Stimulated activated CD4-positive, alpha-beta T cell treated with anti-CD3 and anti-CD28 coated beads, Interleukin-4, amount 100 ng/mL, for 24 hours (primary cell): ENCODE results near the gene GNA14.
"Not testable (repeated sequence)": the region's sequence is repeated elsewhere in the genome, so short reads cannot be mapped to it uniquely, and the experiment has no call there.

Experiments used
- DNase-seq: peaks from one replicate; pipeline ENCODE4 v3.0.0-alpha.2; 2020

GNA14 gene

DNA sequence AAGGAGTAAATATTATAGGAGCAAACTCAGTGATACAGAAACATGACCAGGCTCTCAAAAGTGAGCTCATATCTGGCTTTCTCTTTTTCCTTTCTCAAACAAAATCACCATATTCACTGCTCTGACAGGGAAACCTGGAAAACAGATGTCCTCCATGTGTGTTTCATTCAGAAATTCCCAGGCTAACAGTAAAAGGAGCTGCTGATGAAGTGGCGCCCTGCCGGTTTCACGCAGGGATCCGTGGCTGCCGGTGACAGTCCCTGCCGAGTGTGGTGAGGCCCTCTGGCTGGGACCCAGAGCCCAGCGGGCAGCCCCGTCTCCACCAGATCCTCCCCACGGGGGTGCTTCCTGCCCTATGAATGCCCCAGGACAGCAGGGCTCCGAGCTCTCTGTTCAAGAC, 208.1 kb downstream of the GNA14 start:
- no peak for DNase-seq

DNA sequence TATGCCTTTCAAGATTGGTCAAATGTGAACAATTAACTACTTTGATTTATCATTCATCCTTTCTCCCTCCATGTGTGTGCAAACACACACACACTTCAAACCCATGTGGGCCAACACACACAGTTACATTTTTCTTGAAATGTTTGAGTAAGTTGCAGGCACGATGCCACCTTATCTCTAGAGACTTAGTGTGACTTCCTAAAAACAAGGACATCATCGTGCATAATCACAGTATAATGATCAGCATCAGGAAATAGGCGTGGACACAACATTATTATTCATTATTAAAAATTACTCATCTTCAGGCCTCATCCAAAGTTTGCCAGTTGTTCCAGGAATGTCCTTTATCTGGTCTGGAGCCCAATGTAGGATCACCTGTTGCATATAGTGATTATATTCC, 209.5 kb downstream of the GNA14 start:
- DNase-seq, result no peak

DNA sequence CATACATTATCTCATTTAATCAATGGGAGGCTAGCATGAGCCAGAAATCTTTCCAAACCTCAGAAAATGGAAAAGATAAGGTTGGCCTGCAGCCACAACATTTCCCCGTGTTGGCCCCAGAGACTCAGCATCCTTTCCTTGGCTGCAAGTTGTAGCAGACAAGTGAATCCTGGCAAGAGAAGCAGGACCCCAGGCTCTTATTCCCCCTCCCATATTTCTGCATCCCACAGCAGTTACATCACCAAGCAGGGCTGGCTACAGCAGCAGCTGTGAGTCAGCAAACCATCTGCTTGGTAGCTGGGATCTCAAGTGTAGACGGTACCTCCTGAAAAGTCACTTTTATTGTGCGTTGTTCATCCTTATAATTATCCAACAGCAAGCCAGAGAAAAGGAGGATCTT, 212.4 kb downstream of the GNA14 start:
- no peak for DNase-seq

DNA sequence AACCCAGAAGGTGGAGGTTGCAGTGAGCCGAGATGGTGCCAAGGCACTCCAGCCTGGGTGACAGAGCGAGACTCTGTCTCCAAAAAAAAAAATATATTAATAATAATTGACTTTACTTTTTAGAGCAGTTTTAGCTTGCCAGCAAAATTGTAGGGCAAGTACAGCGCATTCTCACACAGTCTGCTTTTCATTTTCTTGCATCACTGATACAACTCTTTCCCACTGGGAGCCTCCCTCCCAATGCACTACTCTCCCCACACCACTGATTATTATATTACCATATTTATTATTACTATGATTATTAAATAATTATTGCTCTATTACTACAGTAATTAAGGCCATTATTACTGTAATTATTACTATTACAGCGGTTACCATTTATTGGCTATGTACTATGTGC, 212.8 kb downstream of the GNA14 start:
- no peak for DNase-seq

DNA sequence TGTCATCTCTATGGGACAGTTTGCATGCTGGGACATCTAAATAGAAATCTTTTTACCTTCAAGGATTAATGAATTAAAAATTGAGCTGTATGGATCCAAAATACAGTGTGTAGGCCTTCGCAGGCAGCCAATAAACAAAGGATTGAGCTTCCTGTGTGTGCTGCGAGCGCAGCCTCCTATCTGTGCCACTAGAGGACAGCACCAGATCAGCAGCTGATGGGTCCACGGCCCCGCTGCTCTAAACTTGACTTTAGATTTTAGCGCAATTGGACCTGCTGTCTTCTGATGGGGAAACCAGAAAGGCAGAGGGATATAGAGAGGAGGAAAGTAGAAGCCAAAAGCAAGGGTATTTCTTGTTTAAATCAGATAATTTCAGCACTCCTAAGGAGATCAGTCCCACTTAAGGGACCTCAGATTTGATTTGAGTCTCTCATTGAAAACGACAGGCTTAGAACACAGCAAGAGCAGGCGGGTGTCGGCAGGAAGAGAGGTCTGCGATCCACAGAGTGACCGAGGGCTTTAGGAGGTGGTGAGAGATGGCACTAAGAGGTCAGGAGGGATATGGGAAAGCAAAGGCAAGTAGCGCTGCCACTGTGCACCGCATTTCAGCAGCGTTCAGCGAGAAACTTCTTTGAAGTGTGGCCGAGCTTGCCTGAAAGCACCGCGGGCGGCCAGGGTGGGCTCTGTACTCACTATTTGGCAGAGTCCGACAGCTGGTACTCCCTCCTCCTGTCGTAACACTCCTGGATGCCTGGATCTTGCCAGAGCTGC, 214.3 kb downstream of the GNA14 start:
- DNase-seq, result peak; percentile 43

DNA sequence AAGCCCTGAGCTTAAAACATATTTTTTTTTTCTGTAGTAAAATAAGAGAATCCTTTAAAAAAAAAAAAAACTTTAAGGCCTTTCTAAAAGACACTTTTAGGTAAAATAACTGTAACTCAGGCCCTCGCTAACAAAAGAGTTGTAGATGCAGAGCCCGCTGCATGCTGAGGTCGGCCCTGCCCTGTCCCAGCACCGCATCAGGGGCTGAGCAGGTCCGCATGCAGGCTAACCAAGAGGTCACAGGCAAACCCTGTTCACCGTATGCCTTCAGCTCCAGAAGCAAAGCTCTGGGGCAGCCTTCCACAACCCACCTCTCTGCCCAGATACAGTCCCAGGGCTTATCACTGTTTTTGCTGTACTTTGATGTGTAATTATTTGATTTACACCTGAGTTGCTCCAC, 216.1 kb downstream of the GNA14 start:
- DNase-seq, result no peak

DNA sequence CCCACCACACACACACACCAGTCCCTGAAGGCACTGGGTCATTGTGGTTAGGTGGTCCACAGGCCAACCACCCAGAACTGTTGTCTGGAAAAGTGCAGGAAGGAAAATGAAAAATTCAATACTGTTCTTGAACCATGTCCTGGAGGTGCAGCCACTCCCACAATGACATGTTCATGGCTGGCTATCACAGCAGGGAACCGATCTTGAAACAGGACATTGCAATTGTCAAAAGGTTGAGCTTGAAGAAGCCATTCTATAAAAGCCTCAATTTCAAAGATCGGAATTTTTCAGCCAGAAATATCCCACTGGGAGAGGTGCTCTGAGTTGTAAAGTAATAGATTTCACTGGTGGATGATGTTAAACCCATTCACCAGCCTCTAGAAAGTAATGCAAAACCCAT, 218.2 kb downstream of the GNA14 start:
- no peak for DNase-seq

DNA sequence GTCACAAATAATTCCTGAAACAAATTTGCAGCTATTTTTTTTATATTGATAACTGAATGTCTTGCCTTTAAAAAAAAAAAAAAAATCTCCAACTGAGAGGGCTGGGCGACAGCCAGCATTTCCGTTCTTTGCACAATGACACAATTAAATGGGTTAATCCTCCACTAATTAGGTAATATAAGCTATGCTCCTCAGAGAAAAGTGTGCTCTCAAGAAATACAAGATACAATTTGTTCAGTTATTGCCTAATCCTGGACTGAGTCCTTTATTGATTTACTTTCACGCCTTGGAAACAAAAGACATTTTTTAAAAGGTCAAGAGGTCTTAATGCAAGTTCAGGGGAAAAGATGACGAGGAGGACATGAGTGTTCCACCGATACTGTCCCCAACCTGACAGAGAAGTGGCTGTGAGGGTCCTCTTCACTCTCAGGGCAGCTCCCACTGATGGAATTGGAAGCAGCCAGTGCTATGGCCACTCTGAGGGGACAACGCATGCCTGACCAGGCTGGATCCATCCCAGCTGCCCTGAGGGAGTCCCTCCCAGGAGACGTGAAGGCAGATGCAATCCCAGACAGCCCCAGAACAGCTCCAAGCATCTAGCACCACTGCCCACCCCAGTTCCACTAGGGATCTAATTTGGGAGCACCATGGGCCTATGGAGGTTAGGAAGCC, 220.7 kb downstream of the GNA14 start:
- no peak for DNase-seq

DNA sequence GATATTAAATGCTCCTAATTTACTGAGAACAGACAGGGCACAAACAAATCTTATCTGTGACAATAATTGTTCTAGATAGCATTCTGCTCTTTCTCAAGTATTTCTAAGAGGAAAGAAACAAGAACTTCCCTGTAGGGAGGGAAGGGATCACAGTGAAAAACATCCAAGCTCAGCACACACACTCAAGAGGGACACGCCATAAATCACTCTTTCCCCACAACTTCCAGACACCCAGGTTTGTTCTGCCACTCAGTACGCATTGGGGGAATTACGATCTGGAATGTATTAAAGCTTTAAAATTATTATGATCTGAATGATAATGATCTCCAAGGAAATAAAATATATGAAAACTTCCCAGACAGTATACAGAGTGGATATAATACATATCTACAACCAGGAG, 221.4 kb downstream of the GNA14 start:
- no peak for DNase-seq

DNA sequence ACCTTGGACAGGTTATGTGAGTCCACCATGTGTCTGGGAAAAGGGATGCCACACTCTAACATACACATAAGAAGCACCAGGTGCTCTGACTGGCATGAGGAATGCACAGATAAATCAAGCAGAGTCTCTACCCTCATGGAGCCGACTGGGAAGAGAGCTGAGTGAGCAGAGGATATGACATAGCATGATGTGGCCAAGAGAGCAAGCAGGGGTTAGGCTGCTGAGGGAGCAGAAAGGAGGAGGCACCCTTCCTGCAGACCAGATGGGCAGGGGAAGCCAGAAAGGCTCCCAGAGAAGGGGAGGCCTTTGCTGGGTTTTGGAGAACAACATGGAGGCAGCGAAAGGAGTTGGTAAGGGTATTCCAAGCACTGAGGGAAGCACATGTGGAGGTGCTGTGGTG, 223.1 kb downstream of the GNA14 start:
- DNase-seq, result no peak

DNA sequence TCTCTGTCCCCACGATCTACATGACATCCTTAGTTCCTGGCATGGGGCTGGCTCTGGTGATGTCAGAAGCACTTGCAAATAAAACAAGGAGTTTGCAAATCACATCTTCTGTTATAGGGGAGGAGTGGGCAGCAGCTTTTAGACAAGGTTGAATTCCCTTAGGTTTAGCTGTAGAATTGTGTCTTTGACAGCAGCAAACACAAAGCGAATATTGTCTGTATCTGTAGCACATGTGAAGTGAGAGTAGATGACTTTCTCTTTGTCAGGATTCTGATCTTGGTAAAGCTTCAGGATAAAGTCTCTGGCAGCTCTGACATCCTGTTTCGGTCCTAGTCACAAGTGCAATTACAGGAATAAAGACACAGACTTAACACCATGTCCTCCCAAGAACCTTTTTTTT, 224.3 kb downstream of the GNA14 start:
- no peak for DNase-seq

DNA sequence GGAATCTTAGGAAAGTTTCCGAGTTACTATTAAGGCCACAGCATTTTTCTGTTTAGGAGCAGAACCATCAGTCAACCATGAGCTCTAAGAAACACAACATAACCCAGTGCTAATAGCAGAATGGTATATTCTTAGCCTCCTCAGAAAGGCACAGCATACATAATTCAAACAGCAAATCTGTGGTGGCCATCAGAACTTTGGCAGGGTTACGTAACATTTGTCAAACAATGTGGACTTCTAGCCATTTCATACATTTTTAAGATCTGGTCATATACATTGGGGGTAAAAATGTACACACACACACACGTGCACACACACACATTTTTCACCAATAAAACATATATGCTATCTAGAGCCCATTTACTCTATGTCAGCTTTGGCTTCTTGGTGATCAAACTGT, 225.2 kb downstream of the GNA14 start:
- DNase-seq, result no peak

DNA sequence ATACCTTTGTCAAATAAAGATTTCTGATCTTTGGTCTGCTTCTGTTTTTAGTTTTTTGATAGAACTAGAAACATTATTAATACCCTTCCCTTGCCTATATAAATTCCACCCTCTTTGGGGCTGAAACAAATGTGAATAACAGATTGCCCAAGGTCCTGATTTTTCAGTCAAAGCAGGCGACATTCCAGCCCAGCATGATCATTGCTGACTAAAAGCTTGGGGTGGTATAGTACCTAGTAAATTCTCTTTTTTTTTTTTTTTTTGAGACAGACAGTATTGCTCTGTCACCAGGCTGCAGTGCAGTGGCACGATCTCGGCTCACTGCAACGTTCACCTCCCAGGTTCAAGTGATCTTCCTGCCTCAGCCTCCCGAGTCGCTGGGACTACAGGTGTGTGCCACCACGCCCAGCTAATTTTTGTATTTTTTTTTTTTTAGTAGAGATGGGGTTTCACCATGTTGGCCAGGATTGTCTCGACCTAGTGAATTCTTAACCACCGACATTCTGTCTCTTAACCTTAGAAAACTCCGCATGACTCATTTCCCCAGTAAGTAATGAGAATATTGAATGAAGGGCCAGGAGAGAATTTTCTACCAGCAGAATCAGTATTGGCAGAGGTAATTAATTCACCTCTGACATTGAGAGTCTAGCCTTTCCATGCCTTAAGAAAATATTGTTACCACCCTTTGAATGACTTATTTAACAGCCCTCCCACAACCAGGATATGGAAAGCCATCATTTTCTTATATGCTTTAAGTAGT, 226.4 kb downstream of the GNA14 start:
- DNase-seq, result no peak

DNA sequence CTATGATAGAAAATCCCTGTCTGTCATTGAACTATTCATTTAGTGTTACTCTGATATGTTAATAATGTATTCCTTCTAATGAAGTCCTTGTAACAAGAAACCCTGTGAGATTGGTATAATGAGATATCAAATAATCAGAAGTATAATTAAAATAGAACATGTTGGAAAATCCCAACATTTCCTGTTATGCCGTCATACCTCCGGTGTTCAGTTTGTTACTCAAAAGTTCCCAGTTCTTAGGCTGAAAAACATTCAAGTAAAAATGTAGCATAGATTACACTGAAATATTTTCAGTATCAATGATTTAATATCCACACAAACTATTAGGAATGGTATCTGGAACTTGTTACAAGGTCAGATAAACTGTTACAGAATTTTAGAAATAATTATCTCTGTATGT, 227.5 kb downstream of the GNA14 start:
- DNase-seq, result no peak

DNA sequence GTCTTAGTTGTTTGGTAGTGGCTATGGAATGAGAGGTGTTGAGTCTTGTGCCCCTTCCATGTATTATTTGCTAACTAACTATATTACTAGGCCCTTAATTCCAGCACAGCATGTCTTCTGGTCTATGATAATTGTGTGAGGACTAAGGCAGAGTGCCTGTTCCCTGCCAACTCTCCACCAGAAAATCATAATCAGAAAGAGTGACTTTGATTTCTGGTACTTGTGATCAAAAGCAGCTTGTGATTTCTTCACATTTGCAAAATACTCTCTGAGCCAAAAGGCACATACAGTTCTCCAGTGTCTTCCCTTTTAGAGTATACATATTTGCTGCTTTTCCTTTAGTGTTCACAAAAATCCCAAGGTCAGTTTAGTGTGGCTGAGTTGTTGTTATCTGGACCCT, 229.9 kb downstream of the GNA14 start:
- no peak for DNase-seq

DNA sequence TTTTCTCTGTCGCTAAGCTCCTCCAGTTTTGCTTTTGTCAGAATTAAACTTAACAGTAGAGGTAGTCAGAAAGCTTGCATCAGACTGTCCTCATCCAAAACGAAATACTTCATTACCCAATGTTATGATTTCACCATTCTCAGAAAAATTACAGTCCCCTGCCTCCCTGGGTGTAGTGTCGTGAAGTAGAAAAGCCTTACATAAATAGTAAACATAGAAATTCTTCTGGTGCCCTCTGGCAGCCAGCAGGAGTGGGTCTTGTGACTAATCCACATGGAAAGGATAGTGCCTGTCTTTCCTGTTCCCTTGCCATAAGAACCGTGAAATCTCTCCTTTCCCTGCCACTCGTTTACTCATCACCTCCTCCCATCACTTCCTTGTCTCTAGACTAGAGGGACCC, 230.6 kb downstream of the GNA14 start:
- DNase-seq, result no peak

DNA sequence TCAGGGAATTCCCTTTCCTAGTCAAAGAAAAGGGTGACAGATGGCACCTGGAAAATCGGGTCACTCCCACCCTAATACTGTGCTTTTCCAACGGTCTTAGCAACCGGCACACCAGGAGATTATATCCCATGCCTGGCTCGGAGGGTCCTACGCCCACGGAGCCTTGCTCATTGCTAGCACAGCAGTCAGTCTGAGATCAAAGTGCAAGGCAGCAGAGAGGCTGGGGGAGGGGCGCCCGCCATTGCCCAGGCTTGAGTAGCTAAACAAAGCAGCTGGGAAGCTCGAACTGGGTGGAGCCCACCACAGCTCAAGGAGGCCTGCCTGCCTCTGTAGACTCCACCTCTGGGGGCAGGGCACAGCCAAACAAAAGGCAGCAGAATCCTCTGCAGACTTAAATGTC, 239.6 kb downstream of the GNA14 start:
- not testable (repeated sequence) for DNase-seq

DNA sequence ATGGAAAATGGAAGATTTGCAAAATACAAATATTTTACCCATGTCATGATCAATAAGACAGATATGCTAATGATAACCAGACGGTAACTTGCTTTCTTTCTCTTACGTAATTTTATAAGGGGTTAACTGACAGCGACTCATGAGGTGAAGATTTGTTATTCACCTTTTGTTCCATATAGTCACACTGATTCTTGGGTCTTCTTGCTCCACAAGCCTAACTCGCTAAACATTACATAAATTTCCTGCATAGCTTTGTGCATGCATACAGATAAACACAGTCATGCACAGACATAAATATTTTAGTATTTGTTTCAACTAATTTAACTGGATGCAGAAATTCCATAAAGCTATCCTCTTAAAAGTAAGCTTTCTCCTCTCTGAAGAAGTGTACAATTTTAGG, 244.9 kb downstream of the GNA14 start:
- DNase-seq, result no peak

DNA sequence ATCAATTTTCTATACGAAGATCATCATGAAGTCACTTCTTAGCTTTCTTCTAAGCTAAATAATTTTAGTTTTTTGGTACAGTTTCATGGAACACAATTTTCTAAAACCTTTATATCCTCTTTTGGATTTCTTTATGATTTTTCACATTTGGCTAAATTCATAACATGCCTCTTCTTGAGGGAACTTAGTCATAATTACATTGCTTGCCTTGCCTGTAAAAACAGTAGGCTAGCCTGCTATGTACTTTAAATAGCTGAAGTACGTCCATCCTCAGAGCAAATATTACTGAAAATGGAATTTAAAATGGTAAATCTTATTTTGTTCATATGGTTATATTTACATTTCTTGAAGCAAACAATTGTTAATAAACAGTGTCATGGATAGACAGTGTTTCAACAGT, 245.8 kb downstream of the GNA14 start:
- no peak for DNase-seq

DNA sequence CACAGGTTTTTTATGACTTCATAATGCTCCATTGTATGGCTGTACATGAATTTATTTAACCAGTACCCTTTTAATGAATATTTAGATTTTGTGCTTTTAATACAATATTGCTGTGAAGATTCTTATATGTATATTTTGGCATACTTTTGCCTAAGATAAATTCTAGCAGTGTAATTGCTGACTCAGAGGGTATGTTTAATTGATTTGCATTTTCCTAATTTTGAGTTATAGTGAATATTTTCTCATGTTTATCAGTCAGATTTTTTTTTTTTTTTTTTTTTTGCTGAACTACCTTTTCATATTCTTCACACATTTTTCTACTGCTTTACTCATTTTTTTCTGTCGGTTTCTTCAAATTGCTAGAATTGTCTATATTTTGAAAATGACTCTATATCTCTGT, 248.2 kb downstream of the GNA14 start:
- DNase-seq, result no peak

DNA sequence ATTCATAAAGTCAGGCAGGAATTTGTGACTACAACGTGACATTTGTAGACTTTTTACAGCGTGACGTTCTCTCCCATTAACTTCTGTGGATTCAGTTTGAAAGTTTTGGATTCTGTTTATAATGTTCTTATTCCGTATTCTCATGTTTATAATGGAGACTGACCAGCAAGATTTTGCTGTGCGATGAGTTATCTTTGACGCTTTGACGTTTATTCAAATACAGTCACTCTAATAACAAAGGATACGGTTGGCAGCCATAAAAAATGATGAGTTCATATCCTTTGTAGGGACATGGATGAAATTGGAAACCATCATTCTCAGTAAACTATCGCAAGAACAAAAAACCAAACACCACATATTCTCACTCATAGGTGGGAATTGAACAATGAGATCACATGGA, 249.5 kb downstream of the GNA14 start:
- DNase-seq, result not testable (repeated sequence)

DNA sequence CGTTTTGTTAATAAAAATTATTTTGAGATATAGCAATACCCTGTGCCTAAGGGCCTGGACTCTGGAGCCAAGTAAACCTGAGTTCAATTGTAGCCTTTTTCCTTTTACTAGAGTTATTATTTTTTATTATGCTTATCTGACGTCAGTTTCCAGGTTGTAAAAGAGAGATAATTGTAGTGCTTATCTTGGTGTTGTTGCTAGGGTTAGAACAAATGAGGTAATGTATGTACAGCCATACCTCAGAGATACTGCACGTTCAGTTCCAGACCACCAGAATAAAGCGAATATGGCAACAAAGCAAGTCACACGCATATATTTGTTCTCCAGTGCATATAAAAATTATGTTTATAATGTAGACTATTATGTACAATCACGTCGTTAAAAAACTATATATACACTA, 255.8 kb downstream of the GNA14 start:
- no peak for DNase-seq

DNA sequence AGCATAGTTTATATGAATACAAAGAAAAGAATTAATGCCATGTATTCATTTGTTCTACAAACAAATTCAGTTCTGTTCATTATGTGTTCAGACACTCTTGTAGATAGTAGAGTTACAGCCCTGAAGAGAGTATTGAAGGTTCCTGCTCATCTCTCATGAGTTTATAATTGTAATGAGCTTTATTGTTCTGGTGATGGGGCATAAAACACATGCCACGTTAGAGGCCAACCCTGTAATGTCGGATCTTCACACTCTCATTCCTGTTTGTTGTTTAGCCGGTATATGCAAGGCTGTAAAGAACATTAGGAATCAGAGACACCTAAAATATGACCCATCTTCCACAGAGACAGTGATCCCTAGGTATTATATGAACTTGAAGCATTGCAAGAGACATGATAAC, 256.3 kb downstream of the GNA14 start:
- DNase-seq, result no peak

DNA sequence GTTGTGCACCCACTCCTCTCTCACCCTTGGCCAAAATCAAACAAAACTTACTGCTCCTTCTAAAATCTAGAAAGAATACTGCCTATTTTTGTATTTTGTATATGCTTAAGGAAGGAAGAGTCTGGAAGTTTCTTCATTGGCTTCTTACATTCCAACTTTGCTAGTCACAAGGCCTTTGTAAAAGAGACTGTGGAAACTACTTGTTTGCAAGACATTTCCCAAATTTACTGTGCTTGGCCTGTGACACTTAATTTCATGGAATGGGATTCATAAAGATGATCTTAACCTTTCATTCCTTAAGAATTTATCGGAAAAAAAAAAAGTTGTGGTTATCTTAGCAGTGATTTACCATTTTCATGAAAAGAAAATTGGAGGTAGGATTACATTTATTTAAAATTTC, 261.9 kb downstream of the GNA14 start:
- no peak for DNase-seq
